Loucy (cell line): Measurements from ENCODE around the gene PARP8.

Experiments used
- EZH2phosphoT487 ChIP-seq: fragments of 200-600 bp; IDR thresholded peaks from 2 replicates; pipeline ENCODE4 v1.6.1; 2018; ENCODE audit warnings: antibody characterized with exemption, mild to moderate bottlenecking, moderate library complexity, borderline replicate concordance
- TF ChIP-seq, protein P1 (sequence below): fragments of 200-600 bp; sonication (generic); conservative IDR thresholded peaks from 2 replicates; pipeline ENCODE4 v1.5.1; 2014; ENCODE audit warnings: mild to moderate bottlenecking, antibody characterized with exemption, low read length

DNA sequence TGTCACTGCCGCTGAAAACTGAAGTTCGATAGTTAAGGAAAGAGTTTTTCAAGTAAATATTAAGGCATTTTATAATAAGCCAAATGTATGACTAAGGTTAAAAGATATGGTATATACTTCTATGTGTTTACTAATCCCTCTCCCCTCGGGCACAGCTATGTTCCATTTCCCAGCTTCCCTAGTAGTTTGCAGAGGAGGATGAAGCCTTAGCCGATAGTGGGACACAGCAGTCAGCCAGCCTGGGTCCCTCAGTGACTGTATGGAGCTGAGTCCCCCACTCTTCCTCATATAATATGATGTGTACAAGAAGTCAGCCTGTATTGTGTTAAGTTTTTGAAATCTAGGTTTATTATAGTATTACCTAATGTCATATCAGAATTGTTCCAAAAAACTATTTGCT is 55.8 kb downstream of the PARP8 start:
- TF ChIP-seq, protein P1, sequence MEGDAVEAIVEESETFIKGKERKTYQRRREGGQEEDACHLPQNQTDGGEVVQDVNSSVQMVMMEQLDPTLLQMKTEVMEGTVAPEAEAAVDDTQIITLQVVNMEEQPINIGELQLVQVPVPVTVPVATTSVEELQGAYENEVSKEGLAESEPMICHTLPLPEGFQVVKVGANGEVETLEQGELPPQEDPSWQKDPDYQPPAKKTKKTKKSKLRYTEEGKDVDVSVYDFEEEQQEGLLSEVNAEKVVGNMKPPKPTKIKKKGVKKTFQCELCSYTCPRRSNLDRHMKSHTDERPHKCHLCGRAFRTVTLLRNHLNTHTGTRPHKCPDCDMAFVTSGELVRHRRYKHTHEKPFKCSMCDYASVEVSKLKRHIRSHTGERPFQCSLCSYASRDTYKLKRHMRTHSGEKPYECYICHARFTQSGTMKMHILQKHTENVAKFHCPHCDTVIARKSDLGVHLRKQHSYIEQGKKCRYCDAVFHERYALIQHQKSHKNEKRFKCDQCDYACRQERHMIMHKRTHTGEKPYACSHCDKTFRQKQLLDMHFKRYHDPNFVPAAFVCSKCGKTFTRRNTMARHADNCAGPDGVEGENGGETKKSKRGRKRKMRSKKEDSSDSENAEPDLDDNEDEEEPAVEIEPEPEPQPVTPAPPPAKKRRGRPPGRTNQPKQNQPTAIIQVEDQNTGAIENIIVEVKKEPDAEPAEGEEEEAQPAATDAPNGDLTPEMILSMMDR, result no peak
- no peak for TF ChIP-seq EZH2phosphoT487
